Urinary bladder (tissue), 4 donors: ENCODE measurements around the gene TBC1D8. TPM values are rescaled to one million over a fixed set of nuclear protein-coding genes. Genes with fewer than 3 reads are reported as not detected.
"Not testable (repeated sequence)": the region's sequence is repeated elsewhere in the genome, so short reads cannot be mapped to it uniquely, and the experiment has no call there.

ENCODE experiments used
- DNase-seq: peaks from one replicate; pipeline ENCODE4 v3.0.0-alpha.2; 2015; ENCODE audit errors: extremely low spot score
- H3K27ac ChIP-seq: one replicate; pipeline ENCODE4 v1.5.1; 2013; ENCODE audit warnings: low read depth, mild to moderate bottlenecking, moderate library complexity
- H3K36me3 ChIP-seq: one replicate; pipeline ENCODE4 v1.6.1; 2013; ENCODE audit warnings: mild to moderate bottlenecking, moderate library complexity; ENCODE audit not compliant: insufficient read depth
- H3K4me1 ChIP-seq: one replicate; pipeline ENCODE4 v1.6.1; 2013; ENCODE audit warnings: mild to moderate bottlenecking, moderate library complexity; ENCODE audit not compliant: insufficient read depth
- H3K4me3 ChIP-seq: one replicate; pipeline ENCODE4 v1.5.1; 2013; ENCODE audit warnings: low read depth, low read length
- WGBS: extraction: QIAGEN DNeasy Blood & Tissue Kit; methylation state at CpG from one replicate; pipeline ENCODE4 v1.1.7; 2013; 5-methylcytosine and 5-hydroxymethylcytosine counted together
- polyA plus RNA-seq: library from polyadenylated mRNA; stranded (reverse); fragments of 200-250 nt; gene quantifications from one replicate; pipeline ENCODE4 v1.2.3, GENCODE V29; 2013
- total RNA-seq: library from RNA; depleted of rRNA; stranded (reverse); fragments of >200 nt; gene quantifications from one replicate; pipeline ENCODE4 v1.2.3, GENCODE V29; 2014
- donor health status: healthy with polysubstance abuse.
- donor health status: healthy.

Gene TBC1D8
- total and polyA plus RNA-seq, 2 donors: 14.0 to 19.0 TPM

DNA sequence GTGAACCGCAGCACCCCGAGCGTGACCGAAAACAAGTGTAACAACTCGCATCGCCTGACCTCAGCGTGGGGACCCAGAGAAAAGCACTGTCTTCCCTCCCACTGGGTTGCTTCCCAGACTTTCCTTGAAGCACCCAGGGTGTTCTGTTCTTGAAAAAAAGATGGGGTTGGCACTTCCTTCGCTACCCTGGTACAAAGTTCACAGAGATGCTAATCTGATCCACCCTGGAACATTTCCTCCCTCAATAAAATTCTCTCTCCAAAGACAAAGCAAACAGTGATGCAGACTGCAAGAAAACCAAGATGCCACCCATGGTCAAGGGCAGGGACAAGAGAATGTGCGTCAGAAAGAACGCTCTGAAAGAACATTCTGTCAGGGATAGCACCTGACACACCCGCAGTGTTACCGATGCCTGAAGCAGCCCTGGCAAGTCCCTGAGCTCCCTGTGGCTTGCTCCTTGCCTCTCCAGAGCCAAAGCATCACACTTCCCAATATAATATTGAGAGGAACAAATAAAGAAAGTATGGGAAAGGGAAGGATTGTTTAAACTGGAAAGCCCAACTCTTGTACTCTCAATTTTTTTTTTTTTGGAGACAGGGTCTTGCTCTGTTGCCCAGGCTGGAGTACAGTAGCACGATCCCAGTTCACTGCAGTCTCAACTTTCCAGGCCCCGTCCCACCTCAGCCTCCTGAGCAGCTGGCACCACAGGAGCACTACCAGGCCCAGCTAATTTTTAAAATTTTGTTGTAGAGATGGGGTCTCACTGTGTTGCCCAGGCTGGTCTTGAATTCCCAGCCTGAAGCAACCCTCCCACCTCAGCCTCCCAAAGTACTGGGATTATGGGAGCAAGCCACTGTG is 70.7 kb downstream of the TBC1D8 start:
- Histone ChIP-seq H3K27ac (no peak overlapping the region), H3K36me3 (no peaks in the 10 kb centered on the region), H3K4me3 (no peak overlapping the region), H3K4me1 (no peaks in the 10 kb centered on the region)
- no peak for DNase-seq
- 92% methylated on average over 14 of the region's 14 CpGs for WGBS

GRCh38 chr2:101076581-101076980 is 74.6 kb downstream of the TBC1D8 start:
- Histone ChIP-seq H3K4me3 (no peak overlapping the region), H3K4me1 (no peaks in the 10 kb centered on the region), H3K36me3 (no peaks in the 10 kb centered on the region), H3K27ac (no peak overlapping the region)
- WGBS: 36% methylated on average over 2 of the region's 2 CpGs
- no peak for DNase-seq

- no peak for DNase-seq
- 60% methylated on average over 4 of the region's 4 CpGs for WGBS
- H3K27ac ChIP-seq: no peak overlapping the region
These were observed 86.2 kb downstream of the TBC1D8 start for GRCh38 chr2:101064868-101065549.

GRCh38 chr2:101064505-101064867 is 86.7 kb downstream of the TBC1D8 start:
- DNase-seq: no peak
- Histone ChIP-seq H3K36me3 (no peaks in the 10 kb centered on the region), H3K27ac (no peak overlapping the region), H3K4me1 (no peaks in the 10 kb centered on the region), H3K4me3 (no peak overlapping the region)
- 96% methylated on average over 3 of the region's 3 CpGs for WGBS

More at GRCh38 chr2:101064868-101065549, 86.2 kb downstream of the TBC1D8 start:
- Histone ChIP-seq H3K36me3 (no peaks in the 10 kb centered on the region), H3K4me1 (no peaks in the 10 kb centered on the region), H3K4me3 (no peak overlapping the region)

DNA sequence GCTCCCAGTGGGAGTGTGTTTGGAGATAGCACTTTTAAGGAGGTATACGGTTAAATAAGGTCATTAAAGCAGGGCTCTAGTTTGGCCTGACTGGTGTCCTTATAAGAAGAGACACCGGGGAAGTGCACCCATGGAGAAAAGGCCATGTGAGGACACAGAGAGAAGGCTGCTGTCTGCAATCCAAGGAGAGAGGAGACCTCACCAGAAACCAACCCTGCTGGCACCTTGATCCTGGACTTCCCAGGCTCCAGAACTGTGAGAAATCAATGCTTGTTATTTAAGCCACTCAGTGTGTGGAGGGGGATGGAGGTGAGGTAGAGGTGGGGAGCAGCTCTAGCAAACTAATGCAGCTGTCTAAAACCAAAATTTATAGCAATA is 87.1 kb downstream of the TBC1D8 start:
- Histone ChIP-seq H3K4me1 (no peaks in the 10 kb centered on the region), H3K27ac (no peak overlapping the region), H3K36me3 (no peaks in the 10 kb centered on the region), H3K4me3 (no peak overlapping the region)
- 88% methylated on average over 2 of the region's 2 CpGs for WGBS
- no peak for DNase-seq

GRCh38 chr2:101063352-101064124 is 87.6 kb downstream of the TBC1D8 start:
- no peak overlapping the region for H3K4me3 ChIP-seq
- no peaks in the 10 kb centered on the region for H3K36me3 ChIP-seq
- DNase-seq: no peak
- WGBS: 49% methylated on average over 3 of the region's 3 CpGs
- H3K27ac ChIP-seq: no peak overlapping the region
- H3K4me1 ChIP-seq: no peaks in the 10 kb centered on the region

GRCh38 chr2:101058386-101058785 is 92.8 kb downstream of the TBC1D8 start:
- 90% methylated on average over 3 of the region's 3 CpGs for WGBS
- Histone ChIP-seq H3K36me3 (no peaks in the 10 kb centered on the region), H3K4me1 (no peaks in the 10 kb centered on the region), H3K27ac (no peak overlapping the region), H3K4me3 (no peak overlapping the region)
- no peak for DNase-seq

GRCh38 chr2:101057051-101057933 is 93.9 kb downstream of the TBC1D8 start:
- H3K27ac ChIP-seq: no peak overlapping the region
- no peak for DNase-seq
- no peaks in the 10 kb centered on the region for H3K4me1 ChIP-seq
- H3K36me3 ChIP-seq: no peaks in the 10 kb centered on the region
- WGBS: 93% methylated on average over 5 of the region's 5 CpGs
- H3K4me3 ChIP-seq: no peak overlapping the region

DNA sequence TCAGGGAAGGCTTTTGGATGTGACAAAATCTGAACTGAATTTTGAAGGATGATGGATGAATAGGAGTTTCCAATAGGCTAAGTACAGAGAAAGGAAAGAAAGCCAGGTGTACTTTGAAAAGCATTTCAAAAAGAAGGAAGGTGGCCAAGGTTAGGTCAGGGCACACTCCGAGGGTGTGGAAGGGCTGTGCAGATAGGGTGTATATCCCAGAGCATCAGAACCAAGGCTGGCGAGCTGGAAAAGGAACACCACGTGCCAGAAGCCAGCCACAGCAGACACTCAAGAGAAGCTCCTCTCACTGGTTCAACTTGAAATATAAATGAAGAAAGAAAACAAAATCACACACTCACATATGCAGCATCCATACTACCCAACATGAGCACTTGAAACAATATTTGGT is 98.1 kb downstream of the TBC1D8 start:
- DNase-seq: no peak
- H3K4me1 ChIP-seq: no peaks in the 10 kb centered on the region
- no peak overlapping the region for H3K4me3 ChIP-seq
- H3K36me3 ChIP-seq: no peaks in the 10 kb centered on the region
- 89% methylated on average over 3 of the region's 3 CpGs for WGBS
- no peak overlapping the region for H3K27ac ChIP-seq

- no peak for DNase-seq
- H3K36me3 ChIP-seq: no peaks in the 10 kb centered on the region
- no peak overlapping the region for H3K4me3 ChIP-seq
- 97% methylated on average over 5 of the region's 5 CpGs for WGBS
- no peaks in the 10 kb centered on the region for H3K4me1 ChIP-seq
- H3K27ac ChIP-seq: no peak overlapping the region
These were observed 99.0 kb downstream of the TBC1D8 start for GRCh38 chr2:101052147-101052546.

DNA sequence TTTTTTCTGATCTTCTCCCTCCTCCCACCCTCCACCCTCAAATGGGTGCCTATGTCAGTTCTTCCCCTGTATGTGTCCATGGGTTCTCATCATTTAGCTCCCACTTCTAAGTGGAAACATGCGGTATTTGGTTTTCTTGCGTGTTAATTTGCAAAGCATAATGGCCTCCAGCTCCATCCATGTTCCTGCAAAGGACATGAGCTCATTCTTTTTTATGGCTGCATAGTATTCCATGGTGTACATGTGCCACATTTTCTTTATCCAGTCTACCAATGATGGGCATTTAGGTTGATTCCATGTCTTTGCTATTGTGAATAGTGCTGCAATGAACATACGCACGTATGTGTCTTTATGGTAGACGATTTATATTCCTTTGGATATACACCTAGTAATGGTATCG is 100.3 kb downstream of the TBC1D8 start:
- DNase-seq, H3K4me1 ChIP-seq, H3K36me3 ChIP-seq, H3K4me3 ChIP-seq, H3K27ac ChIP-seq: not testable (repeated sequence)
- WGBS: 98% methylated on average over 6 of the region's 6 CpGs

DNA sequence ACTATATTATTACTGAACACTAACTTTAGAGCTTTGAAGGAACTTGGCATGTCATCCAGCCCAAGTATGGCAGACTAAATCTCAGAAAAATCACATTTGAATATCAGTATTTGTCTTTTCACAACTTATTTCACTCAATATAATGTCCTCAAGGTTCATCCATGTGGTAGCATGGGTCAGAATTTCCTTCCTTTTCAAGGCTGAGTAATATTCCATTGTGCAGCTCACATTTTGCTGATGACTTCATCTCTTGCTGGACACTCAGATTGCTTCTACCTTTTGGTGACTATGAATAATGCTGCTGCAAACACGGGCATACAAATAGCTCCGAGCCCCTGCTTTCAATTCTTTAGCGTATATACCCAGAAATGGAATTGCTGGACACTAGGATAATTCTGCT is 102.4 kb downstream of the TBC1D8 start:
- WGBS: 82% methylated on average over 3 of the region's 3 CpGs
- Histone ChIP-seq H3K36me3 (no peaks in the 10 kb centered on the region), H3K4me1 (no peaks in the 10 kb centered on the region), H3K27ac (no peak overlapping the region), H3K4me3 (no peak overlapping the region)
- no peak for DNase-seq

DNA sequence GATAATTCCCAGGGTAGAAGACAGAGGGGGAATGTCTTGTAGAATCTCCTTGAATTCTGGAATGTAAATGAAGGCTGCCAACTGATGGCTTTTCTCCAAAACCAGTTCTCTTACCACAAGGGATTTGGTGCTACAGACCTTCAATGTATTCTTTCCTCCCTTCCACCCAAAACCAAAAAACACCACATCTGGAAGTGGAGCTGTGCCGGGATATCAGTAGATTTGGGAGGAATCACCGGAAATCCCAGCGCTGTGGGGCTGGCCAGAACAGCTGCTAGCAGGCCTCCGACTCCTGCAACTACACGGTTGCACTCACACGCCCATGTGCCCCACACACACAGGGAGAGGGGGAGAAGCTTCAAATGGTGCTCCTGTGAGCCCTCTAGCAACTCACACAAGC is 103.4 kb downstream of the TBC1D8 start:
- Histone ChIP-seq H3K4me3 (no peak overlapping the region), H3K36me3 (no peaks in the 10 kb centered on the region), H3K4me1 (no peaks in the 10 kb centered on the region), H3K27ac (no peak overlapping the region)
- 58% methylated on average over 6 of the region's 6 CpGs for WGBS
- DNase-seq: no peak
